ENCODE data around the gene SWI5.

The SWI5 gene

DNA sequence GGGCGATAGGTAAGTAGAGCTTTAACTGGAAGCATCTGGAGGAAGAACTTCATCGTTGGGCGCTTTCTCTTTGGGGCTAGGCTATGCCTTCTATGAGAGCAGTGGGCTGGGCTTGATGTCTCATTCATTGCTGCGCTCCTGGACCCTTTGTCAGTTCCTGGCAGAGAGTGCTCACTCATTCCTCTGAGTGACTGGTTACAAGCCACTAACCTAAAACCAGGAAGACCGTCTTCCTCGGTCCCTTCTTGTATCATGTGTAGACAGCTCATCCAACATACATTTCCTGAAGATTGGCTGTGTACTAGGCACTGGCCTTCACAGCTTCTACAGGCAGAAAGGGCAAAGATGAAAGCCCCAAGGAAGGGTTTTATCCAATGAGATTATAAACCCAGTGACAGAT lies 6.4 kb downstream of the SWI5 start:
- ATAC-seq: no peak
- TF ChIP-seq ZC3H10 (CRISPR knock-in tag; IDR thresholded peaks at IDR 0.05): no peak
- TF ChIP-seq TCF4 (CRISPR knock-in tag; IDR thresholded peaks at IDR 0.05; ENCODE audit: borderline replicate concordance): no peak

DNA sequence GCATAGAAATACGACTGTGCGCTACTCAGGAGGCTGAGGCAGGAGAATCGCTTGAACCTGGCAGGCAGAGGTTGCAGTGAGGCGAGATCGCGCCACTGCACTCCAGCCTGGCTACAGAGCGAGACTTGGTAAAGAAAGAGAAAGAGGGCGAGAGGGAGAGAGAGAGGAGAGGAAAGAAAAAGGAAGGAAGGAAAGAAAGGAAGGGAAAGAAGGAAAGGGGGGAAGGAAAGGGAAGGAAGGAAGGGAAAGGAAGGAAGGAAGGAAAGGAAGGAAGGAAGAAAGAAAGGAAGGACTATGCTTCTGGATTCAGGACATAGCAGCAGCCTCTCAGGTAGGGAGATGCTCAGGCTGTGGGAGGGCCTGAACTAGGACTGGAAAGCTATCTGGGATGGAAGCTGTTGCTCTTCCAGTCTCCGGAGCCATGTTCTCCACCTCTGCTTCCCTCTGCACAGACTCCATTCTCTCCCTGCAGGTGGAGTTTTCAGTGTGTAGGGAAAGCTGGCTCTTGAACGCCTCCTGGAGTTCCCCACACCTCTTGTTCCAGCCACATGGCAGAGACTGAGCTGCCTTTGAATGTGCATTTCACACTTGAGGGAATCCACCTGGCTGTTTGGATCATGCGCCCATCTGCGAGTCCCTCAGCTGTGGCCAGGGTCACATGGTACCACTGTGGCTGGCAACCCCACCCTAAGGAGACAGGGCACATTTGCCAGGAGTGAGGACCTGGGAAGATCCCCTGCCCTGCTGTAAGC lies 9.1 kb downstream of the SWI5 start:
- ATAC-seq: no peak
- no peak for TF ChIP-seq ZC3H10 (CRISPR knock-in tag; IDR thresholded peaks at IDR 0.05)
- no peak for TF ChIP-seq SNAI2 (CRISPR knock-in tag; IDR thresholded peaks at IDR 0.05)
- TF ChIP-seq CSDC2 (CRISPR knock-in tag; IDR thresholded peaks at IDR 0.05): no peak
- TF ChIP-seq ZNF565 (CRISPR knock-in tag; conservative IDR thresholded peaks at IDR 0.05; ENCODE audit: low read depth): no peak
- no peak for TF ChIP-seq PPARA (CRISPR knock-in tag; IDR thresholded peaks at IDR 0.05; ENCODE audit: borderline replicate concordance)
- TF ChIP-seq RARB (CRISPR knock-in tag; IDR thresholded peaks at IDR 0.05): no peak
- TF ChIP-seq ISL1 (CRISPR knock-in tag; IDR thresholded peaks at IDR 0.05): no peak
- TF ChIP-seq, protein P1, sequence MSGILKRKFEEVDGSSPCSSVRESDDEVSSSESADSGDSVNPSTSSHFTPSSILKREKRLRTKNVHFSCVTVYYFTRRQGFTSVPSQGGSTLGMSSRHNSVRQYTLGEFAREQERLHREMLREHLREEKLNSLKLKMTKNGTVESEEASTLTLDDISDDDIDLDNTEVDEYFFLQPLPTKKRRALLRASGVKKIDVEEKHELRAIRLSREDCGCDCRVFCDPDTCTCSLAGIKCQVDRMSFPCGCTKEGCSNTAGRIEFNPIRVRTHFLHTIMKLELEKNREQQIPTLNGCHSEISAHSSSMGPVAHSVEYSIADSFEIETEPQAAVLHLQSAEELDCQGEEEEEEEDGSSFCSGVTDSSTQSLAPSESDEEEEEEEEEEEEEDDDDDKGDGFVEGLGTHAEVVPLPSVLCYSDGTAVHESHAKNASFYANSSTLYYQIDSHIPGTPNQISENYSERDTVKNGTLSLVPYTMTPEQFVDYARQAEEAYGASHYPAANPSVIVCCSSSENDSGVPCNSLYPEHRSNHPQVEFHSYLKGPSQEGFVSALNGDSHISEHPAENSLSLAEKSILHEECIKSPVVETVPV (CRISPR knock-in tag; IDR thresholded peaks at IDR 0.05): no peak
- no peak for TF ChIP-seq TOX (CRISPR knock-in tag; IDR thresholded peaks at IDR 0.05; ENCODE audit: borderline replicate concordance)
- TF ChIP-seq, protein P2, sequence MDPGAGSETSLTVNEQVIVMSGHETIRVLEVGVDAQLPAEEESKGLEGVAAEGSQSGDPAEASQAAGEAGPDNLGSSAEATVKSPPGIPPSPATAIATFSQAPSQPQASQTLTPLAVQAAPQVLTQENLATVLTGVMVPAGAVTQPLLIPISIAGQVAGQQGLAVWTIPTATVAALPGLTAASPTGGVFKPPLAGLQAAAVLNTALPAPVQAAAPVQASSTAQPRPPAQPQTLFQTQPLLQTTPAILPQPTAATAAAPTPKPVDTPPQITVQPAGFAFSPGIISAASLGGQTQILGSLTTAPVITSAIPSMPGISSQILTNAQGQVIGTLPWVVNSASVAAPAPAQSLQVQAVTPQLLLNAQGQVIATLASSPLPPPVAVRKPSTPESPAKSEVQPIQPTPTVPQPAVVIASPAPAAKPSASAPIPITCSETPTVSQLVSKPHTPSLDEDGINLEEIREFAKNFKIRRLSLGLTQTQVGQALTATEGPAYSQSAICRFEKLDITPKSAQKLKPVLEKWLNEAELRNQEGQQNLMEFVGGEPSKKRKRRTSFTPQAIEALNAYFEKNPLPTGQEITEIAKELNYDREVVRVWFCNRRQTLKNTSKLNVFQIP (CRISPR knock-in tag; IDR thresholded peaks at IDR 0.05; ENCODE audit: borderline replicate concordance, low read depth): no peak
- no peak for TF ChIP-seq TCF4 (CRISPR knock-in tag; IDR thresholded peaks at IDR 0.05; ENCODE audit: borderline replicate concordance)
- no peak for TF ChIP-seq GLIS3 (CRISPR knock-in tag; IDR thresholded peaks at IDR 0.05)
- TF ChIP-seq OSR1 (CRISPR knock-in tag; IDR thresholded peaks at IDR 0.05): no peak

DNA sequence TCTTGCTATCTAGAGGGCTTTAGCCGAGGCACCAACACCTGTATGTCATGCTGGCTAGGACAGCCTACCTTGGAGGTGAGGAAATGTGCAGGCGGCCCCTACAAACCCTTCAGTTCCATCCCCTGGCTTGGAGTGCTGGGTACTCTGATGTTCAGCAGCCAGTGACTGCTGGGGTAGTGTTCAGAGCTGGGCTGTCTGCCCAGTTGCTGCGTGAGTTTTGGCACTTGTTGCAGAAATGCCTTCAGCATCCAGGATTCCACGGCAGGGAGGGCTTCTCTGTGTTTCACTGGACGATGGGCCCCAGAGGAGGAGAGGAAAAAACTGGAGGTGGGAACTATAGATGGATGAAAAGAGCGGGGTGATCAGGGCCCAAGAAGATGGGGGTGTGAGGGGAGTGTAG lies 10.4 kb downstream of the SWI5 start:
- TF ChIP-seq OSR1 (CRISPR knock-in tag; IDR thresholded peaks at IDR 0.05) (no peak), TCF4 (CRISPR knock-in tag; IDR thresholded peaks at IDR 0.05; ENCODE audit: borderline replicate concordance) (no peak), PPARA (CRISPR knock-in tag; IDR thresholded peaks at IDR 0.05; ENCODE audit: borderline replicate concordance) (no peak), ESRRG (CRISPR knock-in tag; IDR thresholded peaks at IDR 0.05) (no peak), ARNTL (CRISPR knock-in tag; IDR thresholded peaks at IDR 0.05; ENCODE audit: borderline replicate concordance, low read depth) (no peak), ZC3H10 (CRISPR knock-in tag; IDR thresholded peaks at IDR 0.05) (no peak), ZFP30 (CRISPR knock-in tag; IDR thresholded peaks at IDR 0.05) (no peak), CSDC2 (CRISPR knock-in tag; IDR thresholded peaks at IDR 0.05) (no peak), BACH2 (CRISPR knock-in tag; IDR thresholded peaks at IDR 0.05; ENCODE audit: borderline replicate concordance) (no peak), TOX (CRISPR knock-in tag; IDR thresholded peaks at IDR 0.05; ENCODE audit: borderline replicate concordance) (no peak)
- TF ChIP-seq, protein P3, sequence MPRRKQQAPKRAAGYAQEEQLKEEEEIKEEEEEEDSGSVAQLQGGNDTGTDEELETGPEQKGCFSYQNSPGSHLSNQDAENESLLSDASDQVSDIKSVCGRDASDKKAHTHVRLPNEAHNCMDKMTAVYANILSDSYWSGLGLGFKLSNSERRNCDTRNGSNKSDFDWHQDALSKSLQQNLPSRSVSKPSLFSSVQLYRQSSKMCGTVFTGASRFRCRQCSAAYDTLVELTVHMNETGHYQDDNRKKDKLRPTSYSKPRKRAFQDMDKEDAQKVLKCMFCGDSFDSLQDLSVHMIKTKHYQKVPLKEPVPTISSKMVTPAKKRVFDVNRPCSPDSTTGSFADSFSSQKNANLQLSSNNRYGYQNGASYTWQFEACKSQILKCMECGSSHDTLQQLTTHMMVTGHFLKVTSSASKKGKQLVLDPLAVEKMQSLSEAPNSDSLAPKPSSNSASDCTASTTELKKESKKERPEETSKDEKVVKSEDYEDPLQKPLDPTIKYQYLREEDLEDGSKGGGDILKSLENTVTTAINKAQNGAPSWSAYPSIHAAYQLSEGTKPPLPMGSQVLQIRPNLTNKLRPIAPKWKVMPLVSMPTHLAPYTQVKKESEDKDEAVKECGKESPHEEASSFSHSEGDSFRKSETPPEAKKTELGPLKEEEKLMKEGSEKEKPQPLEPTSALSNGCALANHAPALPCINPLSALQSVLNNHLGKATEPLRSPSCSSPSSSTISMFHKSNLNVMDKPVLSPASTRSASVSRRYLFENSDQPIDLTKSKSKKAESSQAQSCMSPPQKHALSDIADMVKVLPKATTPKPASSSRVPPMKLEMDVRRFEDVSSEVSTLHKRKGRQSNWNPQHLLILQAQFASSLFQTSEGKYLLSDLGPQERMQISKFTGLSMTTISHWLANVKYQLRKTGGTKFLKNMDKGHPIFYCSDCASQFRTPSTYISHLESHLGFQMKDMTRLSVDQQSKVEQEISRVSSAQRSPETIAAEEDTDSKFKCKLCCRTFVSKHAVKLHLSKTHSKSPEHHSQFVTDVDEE (CRISPR knock-in tag; IDR thresholded peaks at IDR 0.05): no peak
- TF ChIP-seq, protein P4, sequence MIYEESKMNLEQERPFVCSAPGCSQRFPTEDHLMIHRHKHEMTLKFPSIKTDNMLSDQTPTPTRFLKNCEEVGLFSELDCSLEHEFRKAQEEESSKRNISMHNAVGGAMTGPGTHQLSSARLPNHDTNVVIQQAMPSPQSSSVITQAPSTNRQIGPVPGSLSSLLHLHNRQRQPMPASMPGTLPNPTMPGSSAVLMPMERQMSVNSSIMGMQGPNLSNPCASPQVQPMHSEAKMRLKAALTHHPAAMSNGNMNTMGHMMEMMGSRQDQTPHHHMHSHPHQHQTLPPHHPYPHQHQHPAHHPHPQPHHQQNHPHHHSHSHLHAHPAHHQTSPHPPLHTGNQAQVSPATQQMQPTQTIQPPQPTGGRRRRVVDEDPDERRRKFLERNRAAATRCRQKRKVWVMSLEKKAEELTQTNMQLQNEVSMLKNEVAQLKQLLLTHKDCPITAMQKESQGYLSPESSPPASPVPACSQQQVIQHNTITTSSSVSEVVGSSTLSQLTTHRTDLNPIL (CRISPR knock-in tag; IDR thresholded peaks at IDR 0.05; ENCODE audit: low read depth): no peak
- TF ChIP-seq, protein P5, sequence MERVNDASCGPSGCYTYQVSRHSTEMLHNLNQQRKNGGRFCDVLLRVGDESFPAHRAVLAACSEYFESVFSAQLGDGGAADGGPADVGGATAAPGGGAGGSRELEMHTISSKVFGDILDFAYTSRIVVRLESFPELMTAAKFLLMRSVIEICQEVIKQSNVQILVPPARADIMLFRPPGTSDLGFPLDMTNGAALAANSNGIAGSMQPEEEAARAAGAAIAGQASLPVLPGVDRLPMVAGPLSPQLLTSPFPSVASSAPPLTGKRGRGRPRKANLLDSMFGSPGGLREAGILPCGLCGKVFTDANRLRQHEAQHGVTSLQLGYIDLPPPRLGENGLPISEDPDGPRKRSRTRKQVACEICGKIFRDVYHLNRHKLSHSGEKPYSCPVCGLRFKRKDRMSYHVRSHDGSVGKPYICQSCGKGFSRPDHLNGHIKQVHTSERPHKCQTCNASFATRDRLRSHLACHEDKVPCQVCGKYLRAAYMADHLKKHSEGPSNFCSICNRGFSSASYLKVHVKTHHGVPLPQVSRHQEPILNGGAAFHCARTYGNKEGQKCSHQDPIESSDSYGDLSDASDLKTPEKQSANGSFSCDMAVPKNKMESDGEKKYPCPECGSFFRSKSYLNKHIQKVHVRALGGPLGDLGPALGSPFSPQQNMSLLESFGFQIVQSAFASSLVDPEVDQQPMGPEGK (CRISPR knock-in tag; IDR thresholded peaks at IDR 0.05; ENCODE audit: borderline replicate concordance): no peak
- ATAC-seq: peak; percentile 43; the same call in 2 of the 3 replicates

Measured in SK-N-SH treated with all-trans-retinoic acid at 6 μM for 48 hours (cell line).